ENCODE results near the gene TOMM34. TPM values are rescaled to one million over a fixed set of nuclear protein-coding genes. Genes with fewer than 3 reads are reported as not detected.
A peak's percentile ranks its signal among the peaks of the same experiment; 100 is the strongest.

Gene TOMM34
- total RNA-seq, 1 donor from 2014 or later: 16.8 TPM

GRCh38 chr20:44928595-44928994 lies 31.6 kb downstream of the TOMM34 start:
- no peak for DNase-seq

GRCh38 chr20:44924541-44924940 lies 35.7 kb downstream of the TOMM34 start:
- DNase-seq: no peak

DNA sequence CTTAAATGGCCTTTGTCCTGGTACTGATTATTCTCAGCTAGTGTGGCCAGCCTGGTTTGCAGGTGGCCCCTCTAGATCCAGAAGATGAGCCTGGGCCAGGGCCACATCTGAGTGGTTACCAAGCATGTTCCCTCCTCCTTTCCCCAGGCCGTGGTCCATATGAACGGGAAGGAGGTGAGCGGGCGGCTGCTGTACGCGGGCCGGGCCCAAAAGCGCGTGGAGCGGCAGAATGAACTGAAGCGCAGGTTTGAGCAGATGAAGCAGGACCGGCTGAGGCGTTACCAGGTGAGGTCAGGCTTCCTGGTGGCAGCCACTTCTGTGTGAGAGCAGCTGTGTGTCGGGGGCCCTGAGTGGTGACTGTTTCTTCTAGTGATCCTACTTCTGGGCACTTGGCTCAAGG lies 38.8 kb downstream of the TOMM34 start:
- DNase-seq: no peak

- DNase-seq: no peak
These were observed 41.4 kb downstream of the TOMM34 start for GRCh38 chr20:44918761-44919160.

- DNase-seq: no peak
These were observed 41.9 kb downstream of the TOMM34 start for GRCh38 chr20:44918342-44918741.

DNA sequence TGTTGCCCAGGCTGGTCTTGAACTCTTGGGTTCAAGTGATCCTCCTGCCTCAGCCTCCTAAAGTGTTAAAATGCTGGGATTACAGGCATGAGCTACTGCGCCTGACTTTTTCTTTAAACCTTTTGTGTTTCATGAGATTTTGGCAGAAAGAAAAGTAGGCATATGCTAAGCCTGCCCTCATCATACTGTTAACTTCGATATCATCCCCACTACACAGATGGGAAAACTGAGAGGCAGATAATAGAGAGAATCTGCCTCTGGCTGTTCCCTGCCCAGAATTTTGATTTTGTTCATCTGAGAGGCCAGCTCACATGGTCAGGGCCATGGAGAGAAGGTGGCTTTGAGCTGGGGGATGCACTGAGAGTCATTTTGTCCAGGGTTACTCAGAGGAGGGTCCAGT lies 42.8 kb downstream of the TOMM34 start:
- no peak for DNase-seq

- no peak for DNase-seq
These were observed 43.6 kb downstream of the TOMM34 start for GRCh38 chr20:44916586-44916985.

GRCh38 chr20:44914924-44915323 lies 45.3 kb downstream of the TOMM34 start:
- DNase-seq: no peak

- DNase-seq: no peak
These were observed 48.0 kb downstream of the TOMM34 start for GRCh38 chr20:44912189-44912588.

- peak; percentile 74 for DNase-seq
These were observed 48.8 kb downstream of the TOMM34 start for GRCh38 chr20:44911264-44911921.

DNA sequence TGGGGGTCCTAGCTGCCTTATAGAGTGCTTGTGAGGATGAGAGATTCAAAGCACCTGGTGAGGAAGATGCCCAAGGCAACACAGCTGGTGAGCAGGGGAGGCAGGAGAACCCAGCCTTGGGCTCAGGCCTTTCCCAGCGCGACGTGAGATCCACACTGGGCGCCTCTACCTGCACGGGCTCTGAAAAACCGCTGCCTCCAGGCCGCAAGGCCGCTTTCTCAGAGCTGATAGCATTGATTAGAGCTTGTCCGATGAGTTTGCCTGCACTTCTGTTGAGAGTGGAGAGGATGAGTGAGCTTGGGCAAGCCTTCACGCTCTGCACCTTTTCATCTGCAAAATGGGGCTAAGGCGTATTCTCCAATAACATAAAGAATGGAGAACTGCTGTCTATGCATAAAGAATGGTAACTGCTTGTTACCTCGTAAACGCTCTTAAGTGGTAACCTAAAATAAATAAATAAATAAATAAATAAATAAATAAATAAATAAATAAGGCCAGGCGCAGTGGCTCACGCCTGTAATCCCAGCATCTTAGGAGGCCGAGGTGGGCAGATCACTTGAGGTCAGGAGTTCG lies 49.4 kb downstream of the TOMM34 start:
- DNase-seq: no peak

DNA sequence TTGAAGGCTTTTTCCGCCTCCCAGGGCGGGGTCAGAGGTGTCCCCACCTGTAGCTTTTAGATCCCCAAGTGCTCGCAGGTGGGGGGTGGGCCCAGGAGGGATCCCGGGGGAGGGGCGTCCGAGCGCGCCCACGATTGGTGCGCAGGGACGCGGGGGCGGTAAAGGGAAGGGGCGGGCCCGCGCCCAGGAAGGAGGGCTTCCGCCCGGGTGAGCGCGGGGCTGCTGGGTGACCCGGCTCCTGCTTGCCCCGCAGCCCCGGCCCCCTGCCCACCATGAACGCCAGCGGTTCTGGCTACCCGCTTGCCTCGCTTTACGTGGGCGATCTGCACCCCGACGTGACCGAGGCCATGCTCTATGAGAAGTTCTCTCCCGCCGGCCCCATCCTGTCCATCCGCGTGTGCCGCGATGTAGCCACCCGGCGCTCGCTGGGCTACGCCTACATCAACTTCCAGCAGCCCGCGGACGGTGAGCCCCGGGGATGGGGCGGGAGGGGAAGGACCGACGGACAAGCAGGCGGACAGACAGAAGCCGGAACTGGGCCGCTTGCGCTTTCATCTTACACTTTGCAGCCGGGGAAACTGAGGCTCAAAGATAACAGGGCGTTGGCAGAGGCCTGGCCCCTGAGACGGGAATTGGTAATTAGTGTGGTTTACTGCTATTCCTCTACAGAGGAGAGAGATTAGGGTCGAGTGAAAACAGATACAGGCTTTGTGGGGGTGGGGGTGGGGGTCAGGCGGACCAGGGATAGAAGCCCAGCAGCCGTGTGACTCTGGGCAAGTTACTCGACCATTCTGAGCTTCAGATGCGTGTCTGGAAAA lies 50.1 kb downstream of the TOMM34 start, which contains the start of gene PABPC1L:
TSS of gene PABPC1L (plus strand) at position 189 of the 818 bp plus-strand sequence. CDS start at position 273, 84 bp downstream.
- peak; percentile 51 for DNase-seq

DNA sequence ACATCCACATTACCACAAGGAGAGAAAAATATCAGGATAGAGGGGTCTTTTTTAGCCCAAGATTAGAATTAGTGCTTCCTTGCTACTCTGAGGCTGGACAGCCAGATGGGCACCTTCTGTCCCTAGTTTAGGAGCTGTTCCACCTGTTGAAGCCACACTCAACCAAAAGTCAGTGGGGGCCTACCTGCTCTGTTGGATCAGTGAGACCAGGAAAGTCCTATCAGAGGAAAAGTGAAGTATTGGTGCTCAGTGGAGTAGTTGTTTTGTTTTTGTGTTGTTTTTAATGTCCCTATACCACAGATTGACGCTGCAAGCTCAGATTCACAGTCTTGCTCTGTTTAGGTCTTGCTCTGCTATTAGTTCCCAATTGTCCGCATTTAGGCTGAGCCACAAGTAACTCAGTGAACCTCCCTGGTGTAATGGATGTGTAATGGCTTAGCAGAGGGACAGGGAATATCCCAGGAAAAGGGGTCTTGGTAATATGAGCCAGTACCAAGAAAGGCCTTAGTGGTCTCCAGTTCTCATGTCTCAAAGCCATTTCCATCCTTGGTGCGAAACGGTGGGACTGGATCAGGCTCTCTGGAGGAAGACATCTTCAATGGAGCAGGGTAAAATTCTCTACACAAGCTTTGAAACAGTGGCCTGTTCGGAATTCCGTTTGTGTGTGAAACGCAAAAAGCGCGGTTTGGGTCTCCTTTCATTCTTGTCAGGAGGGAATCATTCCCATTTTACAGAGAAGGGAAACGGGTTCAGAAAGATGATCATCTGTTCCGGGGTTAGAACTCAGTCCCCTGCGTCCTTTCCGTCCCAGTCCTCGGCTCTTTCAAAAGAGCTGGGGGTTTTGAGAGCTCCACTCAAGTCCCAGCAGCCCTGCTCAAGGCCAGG lies 51.0 kb downstream of the TOMM34 start:
- peak; percentile 19 for DNase-seq

DNA sequence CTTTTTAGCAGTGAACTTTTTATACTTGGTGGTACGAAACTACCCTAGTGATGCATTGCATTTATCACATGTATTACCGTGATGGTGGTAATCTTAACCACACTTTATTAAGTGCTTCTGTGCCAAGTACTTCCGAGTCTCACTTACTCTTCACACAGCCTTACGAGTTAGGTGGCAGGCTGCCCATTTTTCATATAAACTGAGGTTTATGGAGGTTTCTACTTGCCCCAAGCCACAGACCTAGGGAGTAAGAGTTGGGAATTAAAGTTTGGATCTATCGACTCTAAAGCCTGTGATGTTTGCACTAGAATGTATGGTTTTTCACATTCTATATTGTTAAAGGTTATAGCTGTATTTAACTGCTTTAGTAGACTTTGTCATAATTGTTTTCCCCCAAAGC lies 55.8 kb downstream of the TOMM34 start:
- DNase-seq: no peak

GRCh38 chr20:44901974-44902373 lies 58.2 kb downstream of the TOMM34 start:
- peak; percentile 44 for DNase-seq

GRCh38 chr20:44900231-44900854 lies 59.9 kb downstream of the TOMM34 start:
- peak; percentile 50 for DNase-seq

DNA sequence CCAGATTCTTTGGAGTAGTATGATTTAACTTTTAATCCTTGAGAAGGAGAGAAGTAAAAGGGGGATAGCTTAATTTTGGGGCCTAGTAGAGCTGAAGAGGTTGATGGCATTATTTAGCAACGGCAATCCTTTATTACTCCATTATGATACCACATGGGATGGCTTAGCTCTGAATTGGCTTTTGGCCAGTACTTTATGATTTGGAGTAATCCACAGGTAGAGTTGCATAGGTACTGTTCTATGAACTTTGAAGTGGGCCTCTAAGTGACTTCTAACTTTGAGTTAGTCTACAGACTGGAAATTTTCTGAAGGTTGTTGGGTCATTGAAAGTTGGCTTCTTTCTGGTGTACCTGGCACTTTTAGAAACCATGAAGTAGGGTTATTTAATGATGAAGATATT lies 63.1 kb downstream of the TOMM34 start:
- no peak for DNase-seq

- no peak for DNase-seq
These were observed 63.6 kb downstream of the TOMM34 start for GRCh38 chr20:44896583-44896982.

GRCh38 chr20:44894959-44895358 lies 65.2 kb downstream of the TOMM34 start:
- DNase-seq: no peak
